GM06990 (cell line): ENCODE results near the gene PTPN7.

Source experiments
- DNase-seq: peaks from one replicate; pipeline ENCODE4 v3.0.0-alpha.2; 2011; ENCODE audit not compliant: insufficient read length; ENCODE audit errors: extremely low read depth
- H3K27me3 ChIP-seq: replicated peaks from 2 replicates; pipeline ENCODE4 v1.6.0; 2011; ENCODE audit warnings: low read length; ENCODE audit not compliant: control insufficient read depth, insufficient read depth
- H3K36me3 ChIP-seq: 2 replicates; pipeline ENCODE4 v1.5.1; 2011; ENCODE audit warnings: low read length; ENCODE audit not compliant: control insufficient read depth, insufficient read depth
- H3K4me3 ChIP-seq: replicated peaks from 2 replicates; pipeline ENCODE4 v1.5.1; 2011; ENCODE audit warnings: low read depth, mild to moderate bottlenecking, control low read depth, low read length
- CTCF ChIP-seq: IDR thresholded peaks from 2 replicates; pipeline ENCODE4 v1.5.1; 2011; ENCODE audit warnings: low read length, control low read depth, mild to moderate bottlenecking, inconsistent platforms; ENCODE audit not compliant: insufficient read depth, poor library complexity, severe bottlenecking

The PTPN7 gene

GRCh38 chr1:202153284-202153683 lies 7.1 kb downstream of the PTPN7 start:
- Histone ChIP-seq H3K27me3 (no peaks in the 10 kb centered on the region), H3K36me3 (peaks cover 51% of the 10 kb centered on the region), H3K4me3 (no peak overlapping the region)
- no peak for DNase-seq
- TF ChIP-seq CTCF, result no peak

- Histone ChIP-seq H3K27me3 (no peaks in the 10 kb centered on the region), H3K4me3 (no peak overlapping the region), H3K36me3 (peaks cover 53% of the 10 kb centered on the region)
- TF ChIP-seq CTCF, result no peak
- DNase-seq, result no peak
Measured at GRCh38 chr1:202152399-202152798, 8.0 kb downstream of the PTPN7 start.

- no peak for TF ChIP-seq CTCF
- H3K4me3 ChIP-seq, result no peak overlapping the region
- H3K27me3 ChIP-seq, result no peaks in the 10 kb centered on the region
- DNase-seq, result no peak
- H3K36me3 ChIP-seq, result peaks cover 52% of the 10 kb centered on the region
Measured at GRCh38 chr1:202151045-202151444, 9.4 kb downstream of the PTPN7 start.

- H3K36me3 ChIP-seq, result peaks cover 52% of the 10 kb centered on the region
- H3K4me3 ChIP-seq, result no peak overlapping the region
- TF ChIP-seq CTCF, result no peak
- no peaks in the 10 kb centered on the region for H3K27me3 ChIP-seq
- DNase-seq, result no peak
Measured at GRCh38 chr1:202150602-202151001, 9.8 kb downstream of the PTPN7 start.

GRCh38 chr1:202150187-202150586 lies 10.2 kb downstream of the PTPN7 start:
- no peak for DNase-seq
- Histone ChIP-seq H3K27me3 (no peaks in the 10 kb centered on the region), H3K4me3 (no peak overlapping the region), H3K36me3 (peaks cover 48% of the 10 kb centered on the region)
- no peak for TF ChIP-seq CTCF

- DNase-seq, result no peak
- Histone ChIP-seq H3K27me3 (no peaks in the 10 kb centered on the region), H3K36me3 (peaks cover 44% of the 10 kb centered on the region), H3K4me3 (no peak overlapping the region)
- TF ChIP-seq CTCF, result no peak
Measured at GRCh38 chr1:202149566-202149965, 10.8 kb downstream of the PTPN7 start.
